SK-N-MC (cell line): ENCODE data around the gene RYR1.
"Not testable (repeated sequence)": the region's sequence is repeated elsewhere in the genome, so short reads cannot be mapped to it uniquely, and the experiment has no call there.

Experiments
- DNase-seq: peaks from one replicate; pipeline ENCODE4 v3.0.0-alpha.2; 2011; ENCODE audit warnings: low read depth, low spot score
- H3K27ac ChIP-seq: fragments of 200-600 bp; sonication (generic); 2 replicates; pipeline ENCODE4 v1.5.1; 2016; ENCODE audit warnings: mixed run types
- H3K36me3 ChIP-seq: fragments of 200-600 bp; sonication (generic); 2 replicates; pipeline ENCODE4 v1.6.1; 2017; ENCODE audit warnings: antibody characterized with exemption, low read length, mixed read lengths; ENCODE audit not compliant: insufficient read depth
- H3K4me3 ChIP-seq: fragments of 200-600 bp; sonication (generic); 2 replicates; pipeline ENCODE4 v1.5.1; 2016
- H3K9ac ChIP-seq: fragments of 200-600 bp; sonication (generic); 2 replicates; pipeline ENCODE4 v1.8.0; 2017; ENCODE audit warnings: mixed run types, mixed read lengths; ENCODE audit not compliant: insufficient read length
- H3K9me3 ChIP-seq: fragments of 200-600 bp; sonication (generic); 2 replicates; pipeline ENCODE4 v1.6.1; 2017; ENCODE audit warnings: low read depth, mild to moderate bottlenecking, antibody characterized with exemption, low read length, moderate library complexity, mixed read lengths
- EZH2 ChIP-seq: fragments of 200-600 bp; sonication (generic); IDR thresholded peaks from one replicate; pipeline ENCODE4 v1.6.1; 2017; ENCODE audit warnings: antibody characterized with exemption
- FOXP2 ChIP-seq: optimal IDR thresholded peaks from 2 replicates; pipeline ENCODE3; 2011; ENCODE audit warnings: mild to moderate bottlenecking, moderate library complexity; ENCODE audit not compliant: insufficient read depth; ENCODE audit errors: extremely low read length, control extremely low read depth
- POLR2AphosphoS5 ChIP-seq: IDR thresholded peaks from 2 replicates; pipeline ENCODE4 v1.6.1; 2012; ENCODE audit warnings: mild to moderate bottlenecking, low read depth, low read length, borderline replicate concordance

Gene RYR1

GRCh38 chr19:38624822-38625221, 191.3 kb downstream of the RYR1 start:
- Histone ChIP-seq H3K4me3 (no peak overlapping the region), H3K27ac (no peak overlapping the region), H3K9me3 (no peaks in the 10 kb centered on the region), H3K36me3 (peaks cover 67% of the 10 kb centered on the region), H3K9ac (no peak overlapping the region)
- TF ChIP-seq EZH2 = no peak
- 0 out of 2 replicates have a peak, but pooled peaks have one; percentile 6 for TF ChIP-seq POLR2AphosphoS5
- DNase-seq = no peak

- TF ChIP-seq FOXP2 (no peak), POLR2AphosphoS5 (no peak), EZH2 (no peak)
- Histone ChIP-seq H3K9ac (no peak overlapping the region), H3K27ac (no peak overlapping the region), H3K4me3 (no peak overlapping the region), H3K36me3 (peaks cover 55% of the 10 kb centered on the region), H3K9me3 (no peaks in the 10 kb centered on the region)
- no peak for DNase-seq
Observed at GRCh38 chr19:38626401-38626800, 192.9 kb downstream of the RYR1 start.

- Histone ChIP-seq H3K36me3 (peaks cover 36% of the 10 kb centered on the region; the same call in 1 of the 2 replicates), H3K27ac (no peak overlapping the region), H3K4me3 (no peak overlapping the region), H3K9me3 (no peaks in the 10 kb centered on the region), H3K9ac (no peak overlapping the region)
- TF ChIP-seq FOXP2 (no peak), POLR2AphosphoS5 (no peak), EZH2 (no peak)
- no peak for DNase-seq
Observed at GRCh38 chr19:38629568-38629967, 196.1 kb downstream of the RYR1 start.

- H3K9ac ChIP-seq, DNase-seq, H3K4me3 ChIP-seq, H3K27ac ChIP-seq, H3K9me3 ChIP-seq: not testable (repeated sequence)
- H3K36me3 ChIP-seq = peaks cover 41% of the 10 kb centered on the region
Observed at GRCh38 chr19:38631301-38631700, 197.8 kb downstream of the RYR1 start.

GRCh38 chr19:38631811-38632475, 198.5 kb downstream of the RYR1 start:
- H3K9ac ChIP-seq, H3K9me3 ChIP-seq, H3K27ac ChIP-seq, DNase-seq, H3K4me3 ChIP-seq: not testable (repeated sequence)
- peaks cover 38% of the 10 kb centered on the region for H3K36me3 ChIP-seq

GRCh38 chr19:38632476-38633213, 199.2 kb downstream of the RYR1 start:
- no peak for DNase-seq
- H3K9me3 ChIP-seq = no peaks in the 10 kb centered on the region
- TF ChIP-seq POLR2AphosphoS5 = no peak
- no peak for TF ChIP-seq EZH2
- no peak for TF ChIP-seq FOXP2
- H3K36me3 ChIP-seq = peaks cover 38% of the 10 kb centered on the region
- H3K27ac ChIP-seq = no peak overlapping the region
- no peak overlapping the region for H3K4me3 ChIP-seq
- no peak overlapping the region for H3K9ac ChIP-seq

GRCh38 chr19:38634757-38635482, 201.4 kb downstream of the RYR1 start:
- no peak for DNase-seq
- no peak overlapping the region for H3K9ac ChIP-seq
- no peaks in the 10 kb centered on the region for H3K9me3 ChIP-seq
- no peak overlapping the region for H3K27ac ChIP-seq
- peaks cover 23% of the 10 kb centered on the region for H3K36me3 ChIP-seq
- no peak overlapping the region for H3K4me3 ChIP-seq
- TF ChIP-seq POLR2AphosphoS5 = no peak
- no peak for TF ChIP-seq FOXP2
- TF ChIP-seq EZH2 = no peak

GRCh38 chr19:38635483-38636399, 202.2 kb downstream of the RYR1 start:
- Histone ChIP-seq H3K27ac (no peak overlapping the region), H3K9ac (no peak overlapping the region), H3K9me3 (no peaks in the 10 kb centered on the region), H3K36me3 (peaks cover 22% of the 10 kb centered on the region), H3K4me3 (no peak overlapping the region)
- TF ChIP-seq EZH2 (no peak), POLR2AphosphoS5 (no peak), FOXP2 (no peak)
- DNase-seq = no peak
